HepG2 (cell line): ENCODE measurements around the gene RPLP1. TPM values are rescaled to one million over a fixed set of nuclear protein-coding genes. Genes with fewer than 3 reads are reported as not detected.

Source experiments
- ATAC-seq: fragments of 200-7000 bp; cut with Tn5 transposase; 3 replicates; pipeline ENCODE4 v1.9.1; 2020; ENCODE audit warnings: mild to moderate bottlenecking, moderate library complexity
- BruUV-seq: library from RNA; stranded (reverse); fragments of 400-500 nt; replicated peaks from 2 replicates; lab custom pipeline; 2021; lab: Mats Ljungman, UMichigan
- CTCF ChIA-PET: fragments of 300-600 bp; formaldehyde crosslinking; extraction: SDS; loops from one replicate; lab custom pipeline; 2021; ENCODE audit warnings: low total read pairs, inconsistent platforms, low intra/inter-chr PET ratio; lab: Yijun Ruan, JAX
- POLR2A ChIA-PET: fragments of 350-600 bp; sonication (Branson Sonifier 250); formaldehyde crosslinking; loops from one replicate; lab custom pipeline; 2020; ENCODE audit warnings: antibody characterized with exemption, inconsistent platforms; lab: Yijun Ruan, JAX
- DNase-seq: peaks from one replicate; pipeline ENCODE4 v3.0.0-alpha.2; 2015; ENCODE audit warnings: low spot score
- FAIRE-seq: peaks from 3 replicates; lab custom pipeline; 2011; peaks lifted over from hg19 to GRCh38; lab: Jason Lieb, UNC
- H2AFZ ChIP-seq: one replicate; pipeline ENCODE4 v1.6.1; 2011; ENCODE audit warnings: low read length, inconsistent platforms
- H3K27ac ChIP-seq: fragments of 300-600 bp; 3 replicates; pipeline ENCODE4 v1.8.0; 2011; ENCODE audit warnings: mixed run types, mild to moderate bottlenecking, mixed read lengths, low read length, inconsistent platforms; ENCODE audit not compliant: insufficient read depth; ENCODE audit errors: extremely low read length
- H3K27me3 ChIP-seq, 2 experiments: fragments of 200-600 bp in 1 of 2; 2 replicates in 1 of 2; 3 replicates in 1 of 2; pipeline versions ENCODE4 v1.6.0 to v1.8.0; 2011; ENCODE audit warnings: low read length in 2 of 2, mild to moderate bottlenecking in 2 of 2, moderate library complexity in 2 of 2, inconsistent platforms in 1 of 2; ENCODE audit not compliant: insufficient read depth in 2 of 2, control insufficient read depth in 1 of 2
- H3K36me3 ChIP-seq, 2 experiments: fragments of 200-600 bp in 1 of 2; replicated peaks in 1 of 2; 2 replicates in 1 of 2; 3 replicates in 1 of 2; pipeline versions ENCODE4 v1.5.1 to v1.8.0; 2011; ENCODE audit warnings: low read length in 2 of 2, inconsistent platforms in 1 of 2; ENCODE audit not compliant: insufficient read depth in 2 of 2, control insufficient read depth in 1 of 2
- H3K4me1 ChIP-seq: 2 replicates; pipeline ENCODE4 v1.5.1; 2012; ENCODE audit warnings: low read length, inconsistent platforms; ENCODE audit not compliant: insufficient read depth
- H3K4me2 ChIP-seq: 2 replicates; pipeline ENCODE4 v1.6.0; 2011; ENCODE audit warnings: low read depth, low read length, inconsistent platforms
- H3K4me3 ChIP-seq, 3 experiments: fragments of 200-600 bp in 1 of 3; sonication (generic), shearing (Covaris generic) in 1 of 3; replicated peaks in 1 of 3; 2 replicates each; pipeline ENCODE4 v1.5.1; 2011 to 2016; ENCODE audit warnings: low read length in 3 of 3, inconsistent platforms in 2 of 3, low read depth in 2 of 3, mild to moderate bottlenecking in 2 of 3, control low read depth in 1 of 3, mixed read lengths in 1 of 3; ENCODE audit not compliant: insufficient read depth in 1 of 3
- H3K79me2 ChIP-seq: one replicate; pipeline ENCODE4 v1.6.1; 2011; ENCODE audit warnings: low read length, inconsistent platforms; ENCODE audit not compliant: insufficient read depth
- H3K9ac ChIP-seq: 2 replicates; pipeline ENCODE4 v1.6.0; 2011; ENCODE audit warnings: mild to moderate bottlenecking, low read depth, low read length, inconsistent platforms; ENCODE audit not compliant: insufficient read depth
- H3K9me3 ChIP-seq: 2 replicates; pipeline ENCODE4 v1.5.1; 2012; ENCODE audit warnings: mild to moderate bottlenecking, low read length
- H4K20me1 ChIP-seq: 2 replicates; pipeline ENCODE4 v1.6.0; 2011; ENCODE audit warnings: inconsistent platforms, mild to moderate bottlenecking, low read length, moderate library complexity; ENCODE audit not compliant: insufficient read depth
- BHLHE40 ChIP-seq: IDR thresholded peaks from 2 replicates; pipeline ENCODE4 v1.6.1; 2011; ENCODE audit warnings: low read length, improper control_type of control experiment
- CBX5 ChIP-seq: sonication (generic); formaldehyde crosslinking; IDR thresholded peaks from 2 replicates; pipeline ENCODE4 v1.4.0; 2020; ENCODE audit warnings: missing genetic modification reagents, borderline replicate concordance
- CHD4 ChIP-seq: fragments of 200-600 bp; sonication (generic); IDR thresholded peaks from 2 replicates; pipeline ENCODE4 v1.7.0; 2017; ENCODE audit warnings: mild to moderate bottlenecking, low read length, borderline replicate concordance
- FOSL1 ChIP-seq: sonication (generic); formaldehyde crosslinking; IDR thresholded peaks from 2 replicates; pipeline ENCODE4 v1.9.0; 2021; ENCODE audit warnings: missing genetic modification reagents, borderline replicate concordance
- FOXO1 ChIP-seq: sonication (generic); formaldehyde crosslinking; IDR thresholded peaks from 2 replicates; pipeline ENCODE4 v1.4.0; 2020; ENCODE audit warnings: missing genetic modification reagents
- MEIS1 ChIP-seq: sonication (generic); formaldehyde crosslinking; IDR thresholded peaks from 2 replicates; pipeline ENCODE4 v1.9.0; 2021; ENCODE audit warnings: mild to moderate bottlenecking, missing genetic modification reagents, moderate library complexity, borderline replicate concordance
- MTERF4 ChIP-seq: sonication (generic); formaldehyde crosslinking; IDR thresholded peaks from 2 replicates; pipeline ENCODE4 v1.8.0; 2023; ENCODE audit warnings: mild to moderate bottlenecking, missing genetic modification reagents
- RNF219 ChIP-seq: sonication (generic); formaldehyde crosslinking; IDR thresholded peaks from 2 replicates; pipeline ENCODE4 v1.5.0; 2020; ENCODE audit warnings: mild to moderate bottlenecking, missing genetic modification reagents
- RORA ChIP-seq: sonication (generic); formaldehyde crosslinking; IDR thresholded peaks from 2 replicates; pipeline ENCODE4 v1.5.0; 2020; ENCODE audit warnings: mild to moderate bottlenecking, missing genetic modification reagents, moderate library complexity
- RXRA ChIP-seq: sonication (generic); formaldehyde crosslinking; IDR thresholded peaks from 2 replicates; pipeline ENCODE4 v1.5.1; 2020; ENCODE audit warnings: missing genetic modification reagents
- SKI ChIP-seq: fragments of 450-650 bp; IDR thresholded peaks from one replicate; pipeline ENCODE4 v1.6.1; 2018; ENCODE audit warnings: mild to moderate bottlenecking; ENCODE audit not compliant: partially characterized antibody
- SP4 ChIP-seq: sonication (generic); formaldehyde crosslinking; IDR thresholded peaks from 2 replicates; pipeline ENCODE4 v1.8.1; 2023; ENCODE audit warnings: mild to moderate bottlenecking, missing genetic modification reagents
- TFDP2 ChIP-seq: sonication (generic); formaldehyde crosslinking; IDR thresholded peaks from 2 replicates; pipeline ENCODE4 v1.4.0; 2020; ENCODE audit warnings: missing genetic modification reagents
- TP53 ChIP-seq: sonication (generic); formaldehyde crosslinking; conservative IDR thresholded peaks from 2 replicates; pipeline ENCODE4 v1.4.0; 2020; ENCODE audit warnings: missing genetic modification reagents
- ZNF484 ChIP-seq: sonication (generic); formaldehyde crosslinking; IDR thresholded peaks from 2 replicates; pipeline ENCODE4 v1.5.1; 2020; ENCODE audit warnings: mild to moderate bottlenecking, low read depth, missing genetic modification reagents, borderline replicate concordance
- ZNF816 ChIP-seq: sonication (generic); formaldehyde crosslinking; IDR thresholded peaks from 2 replicates; pipeline ENCODE4 v1.8.0; 2022; ENCODE audit warnings: missing genetic modification reagents, mild to moderate bottlenecking, borderline replicate concordance
- WGBS: methylation state at CpG from one replicate; pipeline ENCODE4 v1.1.6; 2017; ENCODE audit warnings: low lambda C conversion rate; 5-methylcytosine and 5-hydroxymethylcytosine counted together
- in situ Hi-C: cut with HindIII; loops from 2 replicates; pipeline ENCODE4 v1.10.0; 2017; ENCODE audit warnings: low pct_unique_long_range_greater_than_20kb; ENCODE audit not compliant: extremely low pct_ligation_motif_present
- intact Hi-C: fragments of 100-400 bp; cut with micrococcal nuclease; formaldehyde crosslinking; loops from one replicate; pipeline ENCODE4 v1.10.0; 2022; ENCODE audit not compliant: unreplicated experiment
- polyA plus RNA-seq, 8 experiments: library from polyadenylated mRNA; depleted of rRNA in 3 of 8; stranded (reverse) in 7 of 8; unstranded in 1 of 8; fragments of >200 nt; fragmentation: Illumina TruSeq in 4 of 8; extraction: Trizol in 4 of 8; gene quantifications; 2 replicates each; pipeline versions ENCODE4 v1.2.1 to v1.2.3, GENCODE V29; 2011 to 2016; ENCODE audit warnings: low read depth in 4 of 8, missing spikeins in 1 of 8, mixed read lengths in 1 of 8; ENCODE audit not compliant: insufficient read depth in 1 of 8
- total RNA-seq, 5 experiments: library from RNA; depleted of rRNA; stranded (reverse); fragments of >200 nt; fragmentation: Illumina TruSeq; extraction: Trizol; gene quantifications; 2 replicates each; pipeline ENCODE4 v1.2.3, GENCODE V29; 2016; ENCODE audit warnings: low read depth in 1 of 5

The RPLP1 gene
- total and polyA plus RNA-seq, 2 of the 13 experiments (the other 11 are each of a cell fraction or from before 2014, with no cell fraction given): 817 to 929 TPM

GRCh38 chr15:69496001-69496400 lies 43.4 kb downstream of the RPLP1 start:
- 9% methylated on average over 2 of the region's 2 CpGs for WGBS
- ATAC-seq: no peak
- H3K36me3 ChIP-seq: no peaks in the 10 kb centered on the region
- H3K79me2 ChIP-seq: no peaks in the 10 kb centered on the region
- intact Hi-C loops: no loop called here
- no peak for DNase-seq
- no peaks in the 10 kb centered on the region for H3K9me3 ChIP-seq
- no peak overlapping the region for H3K9ac ChIP-seq
- POLR2A ChIA-PET: no interaction called here
- CTCF ChIA-PET: no interaction called here
- H3K27me3 ChIP-seq: peaks cover 1 to 21% of the 10 kb centered on the region in 2 experiments; a peak in 4 of 5 replicates
- in situ Hi-C loops: no loop called here
- no TSS peak for BruUV-seq
- no peak for TF ChIP-seq TFDP2 (CRISPR knock-in tag)
- TF ChIP-seq CBX5 (CRISPR knock-in tag): no peak
- no peak for TF ChIP-seq FOSL1 (CRISPR knock-in tag)
- no peak for TF ChIP-seq CHD4
- no peak overlapping the region for H3K4me2 ChIP-seq
- H2AFZ ChIP-seq: no peak overlapping the region
- FAIRE-seq: no peak
- no peak overlapping the region for H3K4me3 ChIP-seq
- H3K4me1 ChIP-seq: no peaks in the 10 kb centered on the region
- no peak overlapping the region for H3K27ac ChIP-seq
- H4K20me1 ChIP-seq: no peaks in the 10 kb centered on the region

GRCh38 chr15:69497076-69497475 lies 44.5 kb downstream of the RPLP1 start:
- H4K20me1 ChIP-seq: no peaks in the 10 kb centered on the region
- FAIRE-seq (no peak), DNase-seq (no peak), ATAC-seq (no peak)
- TF ChIP-seq MEIS1 (CRISPR knock-in tag) (no peak), RNF219 (CRISPR knock-in tag) (no peak), RXRA (CRISPR knock-in tag) (no peak), FOXO1 (CRISPR knock-in tag) (no peak), SKI (no peak), SP4 (CRISPR knock-in tag) (no peak), BHLHE40 (no peak), ZNF484 (CRISPR knock-in tag) (no peak), TP53 (CRISPR knock-in tag) (no peak), ZNF816 (CRISPR knock-in tag) (no peak), MTERF4 (CRISPR knock-in tag) (no peak), RORA (CRISPR knock-in tag) (no peak)
- in situ Hi-C loops (no loop called here), intact Hi-C loops (no loop called here)
- H3K36me3 ChIP-seq: no peaks in the 10 kb centered on the region
- no peaks in the 10 kb centered on the region for H3K9me3 ChIP-seq
- H3K27ac ChIP-seq: no peak overlapping the region
- no peak overlapping the region for H2AFZ ChIP-seq
- ChIA-PET POLR2A (no interaction called here), CTCF (no interaction called here)
- no peak overlapping the region for H3K4me3 ChIP-seq
- no peaks in the 10 kb centered on the region for H3K4me1 ChIP-seq
- no peak overlapping the region for H3K4me2 ChIP-seq
- no peak overlapping the region for H3K9ac ChIP-seq
- peaks cover 1 to 18% of the 10 kb centered on the region in 2 experiments; a peak in 4 of 5 replicates for H3K27me3 ChIP-seq
- no peaks in the 10 kb centered on the region for H3K79me2 ChIP-seq
- WGBS: 0% methylated on average over 1 of the region's 1 CpG
- no TSS peak for BruUV-seq
